Measurements from ENCODE around the gene AOPEP.

DNA sequence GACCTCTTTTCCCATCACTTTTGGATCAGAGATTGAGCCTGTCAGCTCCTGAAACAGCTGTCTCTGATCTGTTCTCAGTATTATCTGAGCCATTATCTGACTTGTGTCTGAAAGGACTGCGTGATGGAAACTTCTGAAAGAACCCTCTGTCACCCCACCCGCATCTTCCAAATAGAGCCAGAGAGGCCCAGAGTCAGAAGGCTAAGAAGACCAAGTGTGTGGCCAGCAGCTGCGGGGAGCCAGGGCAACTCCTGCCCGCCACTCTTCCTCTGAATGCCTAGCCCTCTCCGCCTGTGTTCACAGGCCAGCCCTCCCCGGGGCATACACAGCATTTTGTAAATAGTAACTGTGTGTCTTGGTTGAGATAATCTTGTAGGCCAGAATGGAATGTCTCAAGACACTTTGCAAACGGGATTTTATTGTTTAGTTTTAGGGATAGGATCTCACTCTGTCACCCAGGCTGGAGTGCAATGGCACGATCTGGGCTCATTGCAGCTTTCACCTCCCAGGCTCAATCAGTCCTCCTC lies 92.7 kb downstream of the AOPEP start:
- TF ChIP-seq POLR2A (IDR thresholded peaks at IDR 0.05) = no peak
- TF ChIP-seq, protein P1, sequence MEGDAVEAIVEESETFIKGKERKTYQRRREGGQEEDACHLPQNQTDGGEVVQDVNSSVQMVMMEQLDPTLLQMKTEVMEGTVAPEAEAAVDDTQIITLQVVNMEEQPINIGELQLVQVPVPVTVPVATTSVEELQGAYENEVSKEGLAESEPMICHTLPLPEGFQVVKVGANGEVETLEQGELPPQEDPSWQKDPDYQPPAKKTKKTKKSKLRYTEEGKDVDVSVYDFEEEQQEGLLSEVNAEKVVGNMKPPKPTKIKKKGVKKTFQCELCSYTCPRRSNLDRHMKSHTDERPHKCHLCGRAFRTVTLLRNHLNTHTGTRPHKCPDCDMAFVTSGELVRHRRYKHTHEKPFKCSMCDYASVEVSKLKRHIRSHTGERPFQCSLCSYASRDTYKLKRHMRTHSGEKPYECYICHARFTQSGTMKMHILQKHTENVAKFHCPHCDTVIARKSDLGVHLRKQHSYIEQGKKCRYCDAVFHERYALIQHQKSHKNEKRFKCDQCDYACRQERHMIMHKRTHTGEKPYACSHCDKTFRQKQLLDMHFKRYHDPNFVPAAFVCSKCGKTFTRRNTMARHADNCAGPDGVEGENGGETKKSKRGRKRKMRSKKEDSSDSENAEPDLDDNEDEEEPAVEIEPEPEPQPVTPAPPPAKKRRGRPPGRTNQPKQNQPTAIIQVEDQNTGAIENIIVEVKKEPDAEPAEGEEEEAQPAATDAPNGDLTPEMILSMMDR (IDR thresholded peaks at IDR 0.05) = no peak

Measured in thyroid gland (tissue), 4 donors.